SK-N-SH treated with all-trans-retinoic acid at 6 μM for 48 hours (cell line): ENCODE results near the gene SMYD3.

Source experiments
- GLIS3 ChIP-seq: fragments of 250-450 bp; sonication (Bioruptor Pico); IDR thresholded peaks from 2 replicates; pipeline ENCODE4 v1.5.0; 2020; ENCODE audit warnings: mild to moderate bottlenecking, moderate library complexity
- RARB ChIP-seq: fragments of 250-450 bp; sonication (Bioruptor Pico); IDR thresholded peaks from 2 replicates; pipeline ENCODE4 v1.8.0; 2021; ENCODE audit warnings: mild to moderate bottlenecking, moderate library complexity
- ZNF70 ChIP-seq: fragments of 450-650 bp; formaldehyde crosslinking; IDR thresholded peaks from 2 replicates; pipeline ENCODE4 v1.5.0; 2020; ENCODE audit warnings: mild to moderate bottlenecking, moderate library complexity

- TF ChIP-seq ZNF70 (CRISPR knock-in tag) (no peak), GLIS3 (CRISPR knock-in tag) (no peak), RARB (no peak)
Observed at GRCh38 chr1:246221485-246222255, 285.4 kb downstream of the SMYD3 start.
